GM06990 (cell line): ENCODE measurements around the gene PLBD2.

Experiments used
- DNase-seq: peaks from one replicate; pipeline ENCODE4 v3.0.0-alpha.2; 2011; ENCODE audit not compliant: insufficient read length; ENCODE audit errors: extremely low read depth
- H3K27me3 ChIP-seq: replicated peaks from 2 replicates; pipeline ENCODE4 v1.6.0; 2011; ENCODE audit warnings: low read length; ENCODE audit not compliant: control insufficient read depth, insufficient read depth
- H3K36me3 ChIP-seq: 2 replicates; pipeline ENCODE4 v1.5.1; 2011; ENCODE audit warnings: low read length; ENCODE audit not compliant: control insufficient read depth, insufficient read depth
- H3K4me3 ChIP-seq: replicated peaks from 2 replicates; pipeline ENCODE4 v1.5.1; 2011; ENCODE audit warnings: low read depth, mild to moderate bottlenecking, control low read depth, low read length
- TF ChIP-seq, protein P1 (sequence below): IDR thresholded peaks from 2 replicates; pipeline ENCODE4 v1.5.1; 2011; ENCODE audit warnings: low read length, control low read depth, mild to moderate bottlenecking, inconsistent platforms; ENCODE audit not compliant: insufficient read depth, poor library complexity, severe bottlenecking

Gene PLBD2

DNA sequence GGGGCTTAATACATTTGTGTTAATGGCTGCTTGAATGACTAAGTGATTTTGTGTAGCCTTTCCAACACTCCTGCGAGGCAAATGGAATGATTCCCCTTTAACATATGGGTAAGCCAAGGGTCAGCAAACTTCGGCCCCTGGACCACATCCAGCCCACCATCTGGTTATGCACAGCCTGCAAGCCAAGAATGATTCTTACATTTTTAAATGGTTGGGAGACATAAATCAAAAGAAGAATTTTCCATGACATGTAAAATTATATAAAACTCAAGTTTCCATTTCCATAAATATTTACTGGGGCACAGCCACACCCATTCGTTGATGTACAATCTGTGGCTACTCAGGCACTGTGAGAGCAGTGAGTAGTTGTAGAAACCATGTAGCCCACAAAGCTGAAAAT, 32.5 kb upstream of the PLBD2 start:
- Histone ChIP-seq H3K27me3 (no peaks in the 10 kb centered on the region), H3K36me3 (no peaks in the 10 kb centered on the region), H3K4me3 (no peak overlapping the region)
- TF ChIP-seq, protein P1, sequence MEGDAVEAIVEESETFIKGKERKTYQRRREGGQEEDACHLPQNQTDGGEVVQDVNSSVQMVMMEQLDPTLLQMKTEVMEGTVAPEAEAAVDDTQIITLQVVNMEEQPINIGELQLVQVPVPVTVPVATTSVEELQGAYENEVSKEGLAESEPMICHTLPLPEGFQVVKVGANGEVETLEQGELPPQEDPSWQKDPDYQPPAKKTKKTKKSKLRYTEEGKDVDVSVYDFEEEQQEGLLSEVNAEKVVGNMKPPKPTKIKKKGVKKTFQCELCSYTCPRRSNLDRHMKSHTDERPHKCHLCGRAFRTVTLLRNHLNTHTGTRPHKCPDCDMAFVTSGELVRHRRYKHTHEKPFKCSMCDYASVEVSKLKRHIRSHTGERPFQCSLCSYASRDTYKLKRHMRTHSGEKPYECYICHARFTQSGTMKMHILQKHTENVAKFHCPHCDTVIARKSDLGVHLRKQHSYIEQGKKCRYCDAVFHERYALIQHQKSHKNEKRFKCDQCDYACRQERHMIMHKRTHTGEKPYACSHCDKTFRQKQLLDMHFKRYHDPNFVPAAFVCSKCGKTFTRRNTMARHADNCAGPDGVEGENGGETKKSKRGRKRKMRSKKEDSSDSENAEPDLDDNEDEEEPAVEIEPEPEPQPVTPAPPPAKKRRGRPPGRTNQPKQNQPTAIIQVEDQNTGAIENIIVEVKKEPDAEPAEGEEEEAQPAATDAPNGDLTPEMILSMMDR: no peak
- no peak for DNase-seq

- no peak overlapping the region for H3K4me3 ChIP-seq
- no peaks in the 10 kb centered on the region for H3K27me3 ChIP-seq
- TF ChIP-seq, protein P1: no peak
- DNase-seq: no peak
- no peaks in the 10 kb centered on the region for H3K36me3 ChIP-seq
Observed at GRCh38 chr12:113326775-113327395, 31.5 kb upstream of the PLBD2 start.

GRCh38 chr12:113328368-113328889, 30.0 kb upstream of the PLBD2 start:
- no peaks in the 10 kb centered on the region for H3K36me3 ChIP-seq
- TF ChIP-seq, protein P1: no peak
- H3K27me3 ChIP-seq: no peaks in the 10 kb centered on the region
- no peak for DNase-seq
- H3K4me3 ChIP-seq: no peak overlapping the region

GRCh38 chr12:113329022-113329790, 29.2 kb upstream of the PLBD2 start:
- H3K4me3 ChIP-seq: no peak overlapping the region
- no peaks in the 10 kb centered on the region for H3K27me3 ChIP-seq
- DNase-seq: no peak
- no peaks in the 10 kb centered on the region for H3K36me3 ChIP-seq
- TF ChIP-seq, protein P1: no peak

- DNase-seq: no peak
- H3K4me3 ChIP-seq: no peak overlapping the region
- no peaks in the 10 kb centered on the region for H3K27me3 ChIP-seq
- TF ChIP-seq, protein P1: no peak
- H3K36me3 ChIP-seq: no peaks in the 10 kb centered on the region
Observed at GRCh38 chr12:113329791-113330417, 28.5 kb upstream of the PLBD2 start.
